Activated CD8-positive, alpha-beta memory T cell treated with anti-CD3 and anti-CD28 coated beads, Interleukin-2, amount 50 U/mL, for 1 hour (primary cell): ENCODE results near the gene MCC.

Source experiments
- DNase-seq: peaks from one replicate; pipeline ENCODE4 v3.0.0-alpha.2; 2020; ENCODE audit errors: extremely low read depth

The MCC gene

GRCh38 chr5:113224605-113225065 lies 263.6 kb downstream of the MCC start:
- no peak for DNase-seq

GRCh38 chr5:113223831-113224604 lies 264.2 kb downstream of the MCC start:
- no peak for DNase-seq

GRCh38 chr5:113223315-113223714 lies 264.9 kb downstream of the MCC start:
- no peak for DNase-seq

- no peak for DNase-seq
These were observed 266.7 kb downstream of the MCC start for GRCh38 chr5:113221294-113222176.

- no peak for DNase-seq
These were observed 268.6 kb downstream of the MCC start for GRCh38 chr5:113219695-113220094.

GRCh38 chr5:113218906-113219517 lies 269.2 kb downstream of the MCC start:
- no peak for DNase-seq

- DNase-seq: no peak
These were observed 270.1 kb downstream of the MCC start for GRCh38 chr5:113218200-113218599.

- DNase-seq: no peak
These were observed 270.6 kb downstream of the MCC start for GRCh38 chr5:113217619-113218184.

- DNase-seq: no peak
These were observed 271.7 kb downstream of the MCC start for GRCh38 chr5:113216545-113216944.

- no peak for DNase-seq
These were observed 272.7 kb downstream of the MCC start for GRCh38 chr5:113215401-113216060.

- DNase-seq: no peak
These were observed 273.5 kb downstream of the MCC start for GRCh38 chr5:113214606-113215323.

- no peak for DNase-seq
These were observed 274.5 kb downstream of the MCC start for GRCh38 chr5:113213551-113214425.

- DNase-seq: no peak
These were observed 275.9 kb downstream of the MCC start for GRCh38 chr5:113212244-113212920.

- no peak for DNase-seq
These were observed 278.8 kb downstream of the MCC start for GRCh38 chr5:113209498-113209897.

- no peak for DNase-seq
These were observed 282.4 kb downstream of the MCC start for GRCh38 chr5:113205807-113206206.

GRCh38 chr5:113205323-113205722 lies 282.9 kb downstream of the MCC start:
- DNase-seq: no peak

- no peak for DNase-seq
These were observed 283.6 kb downstream of the MCC start for GRCh38 chr5:113204525-113205161.

GRCh38 chr5:113203916-113204315 lies 284.3 kb downstream of the MCC start:
- no peak for DNase-seq
